Glutamatergic neuron (in vitro differentiated cells): ENCODE data around the gene ATN1. TPM values are rescaled to one million over a fixed set of nuclear protein-coding genes. Genes with fewer than 3 reads are reported as not detected.
A peak's percentile ranks its signal among the peaks of the same experiment; 100 is the strongest.

Source experiments
- DNase-seq: peaks from one replicate; pipeline ENCODE4 v3.0.0; 2022
- H3K27ac Mint-ChIP-seq: one replicate; pipeline ENCODE4 v1.8.0; 2020; ENCODE audit warnings: mild to moderate bottlenecking, mixed read lengths, inconsistent platforms; ENCODE audit not compliant: unreplicated experiment
- H3K27me3 Mint-ChIP-seq: one replicate; pipeline ENCODE4 v1.8.0; 2020; ENCODE audit warnings: mild to moderate bottlenecking, moderate library complexity, mixed read lengths, inconsistent platforms; ENCODE audit not compliant: unreplicated experiment
- H3K36me3 Mint-ChIP-seq: one replicate; pipeline ENCODE4 v1.8.0; 2020; ENCODE audit warnings: mild to moderate bottlenecking, mixed read lengths, inconsistent platforms; ENCODE audit not compliant: unreplicated experiment
- H3K4me1 Mint-ChIP-seq: one replicate; pipeline ENCODE4 v1.8.0; 2020; ENCODE audit warnings: mild to moderate bottlenecking, low read depth, mixed read lengths, inconsistent platforms; ENCODE audit not compliant: unreplicated experiment
- H3K4me3 Mint-ChIP-seq: one replicate; pipeline ENCODE4 v1.8.0; 2020; ENCODE audit warnings: mild to moderate bottlenecking, mixed read lengths, inconsistent platforms; ENCODE audit not compliant: unreplicated experiment
- H3K9me3 Mint-ChIP-seq: one replicate; pipeline ENCODE4 v1.8.0; 2020; ENCODE audit warnings: mild to moderate bottlenecking, moderate library complexity, mixed read lengths, inconsistent platforms; ENCODE audit not compliant: unreplicated experiment
- CTCF ChIP-seq: fragments of 200-600 bp; sonication (generic); IDR thresholded peaks from one replicate; pipeline ENCODE4 v1.5.0; 2021; ENCODE audit not compliant: partially characterized antibody, unreplicated experiment
- total RNA-seq: library from RNA; stranded (reverse); fragmentation: NEBNext Ultra II Directional; extraction: Animal tissue kit (Norgen Biotek cat#: 25700); gene quantifications from one replicate; pipeline ENCODE4 v1.2.1, GENCODE V29; 2021; ENCODE audit not compliant: unreplicated experiment

ATN1 gene
- total RNA-seq, 1 donor from 2014 or later: 94.6 TPM

GRCh38 chr12:6963016-6963731 lies 35.4 kb downstream of the ATN1 start:
- peaks cover 7% of the 10 kb centered on the region for H3K9me3 Mint-ChIP-seq
- H3K36me3 Mint-ChIP-seq: no peaks in the 10 kb centered on the region
- H3K4me3 Mint-ChIP-seq: peak overlapping the region; percentile 34
- H3K27ac Mint-ChIP-seq: peak overlapping the region; percentile 17
- H3K4me1 Mint-ChIP-seq: peaks cover 3% of the 10 kb centered on the region
- peaks cover 5% of the 10 kb centered on the region for H3K27me3 Mint-ChIP-seq
- TF ChIP-seq CTCF: no peak
- no peak for DNase-seq

- H3K27ac Mint-ChIP-seq: peak overlapping the region; percentile 33
- no peak for DNase-seq
- H3K36me3 Mint-ChIP-seq: no peaks in the 10 kb centered on the region
- H3K4me1 Mint-ChIP-seq: peaks cover 6% of the 10 kb centered on the region
- peaks cover 5% of the 10 kb centered on the region for H3K9me3 Mint-ChIP-seq
- peaks cover 2% of the 10 kb centered on the region for H3K27me3 Mint-ChIP-seq
- H3K4me3 Mint-ChIP-seq: no peak overlapping the region
- no peak for TF ChIP-seq CTCF
These were observed 36.1 kb downstream of the ATN1 start for GRCh38 chr12:6963791-6964413.

GRCh38 chr12:6964605-6965025 lies 36.9 kb downstream of the ATN1 start:
- H3K4me1 Mint-ChIP-seq: peaks cover 11% of the 10 kb centered on the region
- H3K9me3 Mint-ChIP-seq: peaks cover 6% of the 10 kb centered on the region
- peak overlapping the region; percentile 33 for H3K27ac Mint-ChIP-seq
- no peaks in the 10 kb centered on the region for H3K36me3 Mint-ChIP-seq
- H3K4me3 Mint-ChIP-seq: no peak overlapping the region
- no peak for TF ChIP-seq CTCF
- H3K27me3 Mint-ChIP-seq: peaks cover 2% of the 10 kb centered on the region
- no peak for DNase-seq

- no peak overlapping the region for H3K4me3 Mint-ChIP-seq
- no peaks in the 10 kb centered on the region for H3K36me3 Mint-ChIP-seq
- TF ChIP-seq CTCF: peak; percentile 90
- H3K9me3 Mint-ChIP-seq: peaks cover 8% of the 10 kb centered on the region
- peak overlapping the region; percentile 33 for H3K27ac Mint-ChIP-seq
- peaks cover 2% of the 10 kb centered on the region for H3K27me3 Mint-ChIP-seq
- H3K4me1 Mint-ChIP-seq: peaks cover 11% of the 10 kb centered on the region
- DNase-seq: peak; percentile 87
These were observed 37.4 kb downstream of the ATN1 start for GRCh38 chr12:6965026-6965661.

- Mint-ChIP-seq H3K27me3 (peaks cover 2% of the 10 kb centered on the region), H3K9me3 (peaks cover 9% of the 10 kb centered on the region), H3K4me3 (no peak overlapping the region), H3K27ac (no peak overlapping the region), H3K4me1 (peaks cover 12% of the 10 kb centered on the region), H3K36me3 (no peaks in the 10 kb centered on the region)
- no peak for TF ChIP-seq CTCF
- no peak for DNase-seq
These were observed 38.0 kb downstream of the ATN1 start for GRCh38 chr12:6965714-6966113.
